IMR-90 (cell line): ENCODE results near the gene GOLT1A.

Source experiments
- CEBPB ChIP-seq: IDR thresholded peaks from 2 replicates; pipeline ENCODE4 v1.6.1; 2012; ENCODE audit warnings: low read depth, low read length, improper control_type of control experiment
- CHD1 ChIP-seq: IDR thresholded peaks from 2 replicates; pipeline ENCODE4 v1.6.1; 2012; ENCODE audit warnings: low read depth, low read length, improper control_type of control experiment
- FOS ChIP-seq: fragments of 150-350 bp; IDR thresholded peaks from 2 replicates; pipeline ENCODE4 v1.6.1; 2016; ENCODE audit warnings: low read depth, low read length
- NFE2L2 ChIP-seq: fragments of 150-350 bp; IDR thresholded peaks from 2 replicates; pipeline ENCODE4 v1.6.1; 2016; ENCODE audit warnings: low read depth, mild to moderate bottlenecking, low read length
- POLR2A ChIP-seq: IDR thresholded peaks from 2 replicates; pipeline ENCODE4 v1.6.1; 2012; ENCODE audit warnings: mild to moderate bottlenecking, low read depth, low read length
- RAD21 ChIP-seq: IDR thresholded peaks from 2 replicates; pipeline ENCODE4 v1.6.1; 2012; ENCODE audit warnings: low read length, improper control_type of control experiment
- RFX5 ChIP-seq: IDR thresholded peaks from 2 replicates; pipeline ENCODE4 v1.8.0; 2012; ENCODE audit warnings: low read depth, mild to moderate bottlenecking, low read length, moderate library complexity
- SMC3 ChIP-seq: fragments of 150-350 bp; IDR thresholded peaks from 2 replicates; pipeline ENCODE4 v1.6.1; 2016; ENCODE audit warnings: low read depth, mild to moderate bottlenecking, antibody characterized with exemption, low read length, moderate library complexity
- TF ChIP-seq, protein P1 (sequence below): conservative IDR thresholded peaks from 2 replicates; pipeline ENCODE4 v1.5.1; 2012; ENCODE audit warnings: mild to moderate bottlenecking, low read depth, low read length, improper control_type of control experiment

DNA sequence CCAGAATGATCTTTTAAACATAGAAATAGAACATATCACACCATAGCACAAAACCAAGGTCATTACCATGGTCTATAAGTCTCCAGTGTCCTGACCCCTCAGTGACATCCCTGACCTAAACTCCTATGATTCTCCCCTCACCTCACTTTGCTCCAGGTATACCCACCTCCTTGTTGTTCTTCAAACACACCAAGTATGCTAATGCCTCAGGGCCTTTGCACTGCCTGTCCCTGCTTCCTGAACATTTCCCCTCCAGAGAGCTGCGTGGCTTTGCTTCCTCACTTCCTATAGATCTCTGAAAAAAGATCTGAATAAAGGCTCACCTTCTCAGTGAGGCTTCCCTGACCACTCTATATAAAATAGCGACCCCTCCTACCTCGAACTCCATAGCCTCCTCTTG is 1.1 kb downstream of the GOLT1A start:
- TF ChIP-seq, protein P1, sequence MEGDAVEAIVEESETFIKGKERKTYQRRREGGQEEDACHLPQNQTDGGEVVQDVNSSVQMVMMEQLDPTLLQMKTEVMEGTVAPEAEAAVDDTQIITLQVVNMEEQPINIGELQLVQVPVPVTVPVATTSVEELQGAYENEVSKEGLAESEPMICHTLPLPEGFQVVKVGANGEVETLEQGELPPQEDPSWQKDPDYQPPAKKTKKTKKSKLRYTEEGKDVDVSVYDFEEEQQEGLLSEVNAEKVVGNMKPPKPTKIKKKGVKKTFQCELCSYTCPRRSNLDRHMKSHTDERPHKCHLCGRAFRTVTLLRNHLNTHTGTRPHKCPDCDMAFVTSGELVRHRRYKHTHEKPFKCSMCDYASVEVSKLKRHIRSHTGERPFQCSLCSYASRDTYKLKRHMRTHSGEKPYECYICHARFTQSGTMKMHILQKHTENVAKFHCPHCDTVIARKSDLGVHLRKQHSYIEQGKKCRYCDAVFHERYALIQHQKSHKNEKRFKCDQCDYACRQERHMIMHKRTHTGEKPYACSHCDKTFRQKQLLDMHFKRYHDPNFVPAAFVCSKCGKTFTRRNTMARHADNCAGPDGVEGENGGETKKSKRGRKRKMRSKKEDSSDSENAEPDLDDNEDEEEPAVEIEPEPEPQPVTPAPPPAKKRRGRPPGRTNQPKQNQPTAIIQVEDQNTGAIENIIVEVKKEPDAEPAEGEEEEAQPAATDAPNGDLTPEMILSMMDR, result no peak
- TF ChIP-seq CHD1, result no peak
- TF ChIP-seq RAD21, result no peak
- TF ChIP-seq CEBPB, result no peak
- TF ChIP-seq FOS, result no peak
- TF ChIP-seq RFX5, result no peak
- no peak for TF ChIP-seq POLR2A
- no peak for TF ChIP-seq NFE2L2
- no peak for TF ChIP-seq SMC3
